ENCODE results near the gene TLE1.
A peak's percentile ranks its signal among the peaks of the same experiment; 100 is the strongest.

Gene TLE1

DNA sequence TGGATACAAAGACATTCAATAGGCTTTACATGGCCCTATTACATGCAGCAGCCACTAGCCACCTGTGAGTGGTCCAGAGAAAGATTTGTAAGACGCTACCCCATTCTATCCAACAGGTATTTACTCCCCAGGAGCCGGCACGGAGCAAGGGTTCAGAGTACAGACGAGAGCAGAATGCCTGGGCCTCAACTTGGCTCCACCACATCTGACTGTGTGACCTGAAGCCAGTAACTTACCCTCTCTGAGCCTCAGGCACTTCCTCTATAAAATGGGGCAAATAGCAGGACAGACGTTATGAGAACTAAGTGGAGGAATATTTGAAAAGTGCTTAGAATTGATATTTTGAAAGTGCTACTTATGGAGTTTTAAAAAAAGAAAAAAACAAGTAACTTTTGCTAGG lies 100.0 kb downstream of the TLE1 start:
- Histone ChIP-seq H3K27me3 (ENCODE audit: control insufficient read depth in 5 of 5, insufficient read depth in 4 of 5, low read length in 5 of 5) (no peaks in the 10 kb centered on the region), H3K4me3 (ENCODE audit: low read depth in 1 of 5, low read length in 5 of 5) (no peak overlapping the region), H3K4me1 (ENCODE audit: control insufficient read depth in 5 of 5, insufficient read depth in 5 of 5, low read length in 5 of 5) (peaks cover 3 to 38% (median 20%) of the 10 kb centered on the region in 5 donors), H3K9ac (ENCODE audit: low read length in 5 of 5) (no peak overlapping the region), H3K36me3 (ENCODE audit: control insufficient read depth in 5 of 5, insufficient read depth in 5 of 5, low read length in 5 of 5) (peaks cover 20 to 64% (median 53%) of the 10 kb centered on the region in 5 donors), H3K9me3 (ENCODE audit: control insufficient read depth in 5 of 5, low read length in 5 of 5) (no peaks in the 10 kb centered on the region), H3K27ac (ENCODE audit: low read depth, low read length) (no peak overlapping the region)

- Histone ChIP-seq H3K4me1 (ENCODE audit: control insufficient read depth in 5 of 5, insufficient read depth in 5 of 5, low read length in 5 of 5) (peaks cover 3 to 38% (median 20%) of the 10 kb centered on the region in 5 donors), H3K27ac (ENCODE audit: low read depth, low read length) (peak overlapping the region; percentile 67), H3K9me3 (ENCODE audit: control insufficient read depth in 5 of 5, low read length in 5 of 5) (no peaks in the 10 kb centered on the region), H3K36me3 (ENCODE audit: control insufficient read depth in 5 of 5, insufficient read depth in 5 of 5, low read length in 5 of 5) (peaks cover 23 to 74% (median 61%) of the 10 kb centered on the region in 5 donors), H3K9ac (ENCODE audit: low read length in 5 of 5) (no peak overlapping the region), H3K4me3 (ENCODE audit: low read depth in 1 of 5, low read length in 5 of 5) (no peak overlapping the region), H3K27me3 (ENCODE audit: control insufficient read depth in 5 of 5, insufficient read depth in 4 of 5, low read length in 5 of 5) (no peaks in the 10 kb centered on the region)
Measured at GRCh38 chr9:81588148-81588871, 101.0 kb downstream of the TLE1 start.

DNA sequence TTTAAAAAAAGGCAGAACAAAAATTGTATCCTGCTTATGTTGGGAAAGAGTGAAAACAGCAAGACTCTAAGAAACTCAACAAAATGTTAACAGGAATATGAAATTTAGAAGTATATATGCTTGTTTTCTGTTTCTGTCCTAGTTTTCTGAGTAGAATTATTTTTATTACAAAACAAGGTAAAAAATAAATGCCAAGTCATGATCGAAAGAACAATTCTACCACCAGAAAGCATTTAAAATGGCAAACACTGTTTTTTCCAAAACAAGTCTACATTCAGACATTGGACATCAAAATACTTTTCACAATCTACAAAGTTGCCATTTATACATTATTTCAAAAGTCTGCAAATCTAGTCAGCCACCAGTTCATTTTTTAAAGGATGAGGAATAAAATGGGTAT lies 102.6 kb downstream of the TLE1 start:
- peaks cover 29 to 73% (median 58%) of the 10 kb centered on the region in 5 donors for H3K36me3 ChIP-seq (ENCODE audit: control insufficient read depth in 5 of 5, insufficient read depth in 5 of 5, low read length in 5 of 5)
- no peak overlapping the region for H3K27ac ChIP-seq (ENCODE audit: low read depth, low read length)
- H3K9ac ChIP-seq (ENCODE audit: low read length in 5 of 5): no peak overlapping the region
- H3K4me1 ChIP-seq (ENCODE audit: control insufficient read depth in 5 of 5, insufficient read depth in 5 of 5, low read length in 5 of 5): peaks cover 3 to 27% (median 10%) of the 10 kb centered on the region in 5 donors
- no peaks in the 10 kb centered on the region for H3K9me3 ChIP-seq (ENCODE audit: control insufficient read depth in 5 of 5, low read length in 5 of 5)
- no peaks in the 10 kb centered on the region for H3K27me3 ChIP-seq (ENCODE audit: control insufficient read depth in 5 of 5, insufficient read depth in 4 of 5, low read length in 5 of 5)
- no peak overlapping the region for H3K4me3 ChIP-seq (ENCODE audit: low read depth in 1 of 5, low read length in 5 of 5)

DNA sequence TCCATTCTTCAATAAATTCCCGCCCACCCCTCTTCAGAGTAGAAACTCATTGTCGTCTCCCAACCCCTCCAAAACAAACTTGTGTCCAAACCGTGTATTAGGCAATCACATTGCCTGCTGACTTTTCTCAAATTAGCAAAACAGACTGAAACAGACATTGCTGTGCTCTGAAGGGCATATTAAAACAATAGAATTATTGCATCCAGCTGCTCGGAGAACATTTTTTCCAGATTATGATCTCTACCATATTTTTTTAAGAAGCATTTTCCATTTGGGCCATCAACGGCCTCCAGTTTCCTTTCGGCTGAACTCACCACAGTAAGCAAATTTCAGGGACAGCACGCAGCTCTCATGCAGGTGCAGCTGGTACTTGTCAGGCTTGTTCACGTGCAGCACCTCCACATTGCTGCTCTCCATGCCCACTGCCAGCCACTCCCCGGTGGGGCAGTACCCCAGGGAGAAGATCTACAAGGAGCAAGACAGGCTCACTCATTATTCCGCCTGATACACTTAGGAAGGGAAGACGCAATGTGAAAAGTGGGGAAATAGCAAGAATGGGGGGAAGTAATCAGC lies 104.1 kb downstream of the TLE1 start:
- no peaks in the 10 kb centered on the region for H3K9me3 ChIP-seq (ENCODE audit: control insufficient read depth in 5 of 5, low read length in 5 of 5)
- peaks cover 3 to 21% (median 7%) of the 10 kb centered on the region in 5 donors for H3K4me1 ChIP-seq (ENCODE audit: control insufficient read depth in 5 of 5, insufficient read depth in 5 of 5, low read length in 5 of 5)
- H3K27me3 ChIP-seq (ENCODE audit: control insufficient read depth in 5 of 5, insufficient read depth in 4 of 5, low read length in 5 of 5): no peaks in the 10 kb centered on the region
- no peak overlapping the region for H3K4me3 ChIP-seq (ENCODE audit: low read depth in 1 of 5, low read length in 5 of 5)
- no peak overlapping the region for H3K9ac ChIP-seq (ENCODE audit: low read length in 5 of 5)
- peaks cover 23 to 70% (median 54%) of the 10 kb centered on the region in 5 donors for H3K36me3 ChIP-seq (ENCODE audit: control insufficient read depth in 5 of 5, insufficient read depth in 5 of 5, low read length in 5 of 5)
- H3K27ac ChIP-seq (ENCODE audit: low read depth, low read length): no peak overlapping the region

DNA sequence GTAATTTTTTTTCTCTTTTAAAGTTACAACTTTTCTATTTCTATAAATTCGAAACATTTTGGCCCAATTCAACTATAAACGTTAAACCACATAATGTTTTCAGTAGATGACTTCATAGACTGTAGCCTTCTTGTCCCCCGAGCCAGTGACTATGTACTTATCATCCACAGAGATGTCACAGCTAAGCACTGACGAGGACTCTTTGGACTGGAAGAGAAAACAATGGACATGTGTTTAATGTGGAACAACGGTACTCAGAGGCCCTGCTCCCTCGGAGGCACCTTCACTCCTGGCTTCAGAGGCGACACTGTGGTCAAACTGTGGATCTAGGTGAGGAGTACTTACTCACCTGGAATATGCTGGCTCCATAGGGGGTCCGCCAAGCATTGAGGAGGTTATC lies 105.2 kb downstream of the TLE1 start:
- Histone ChIP-seq H3K4me3 (ENCODE audit: low read depth in 1 of 5, low read length in 5 of 5) (no peak overlapping the region), H3K9ac (ENCODE audit: low read length in 5 of 5) (no peak overlapping the region), H3K4me1 (ENCODE audit: control insufficient read depth in 5 of 5, insufficient read depth in 5 of 5, low read length in 5 of 5) (peaks cover 3 to 27% (median 7%) of the 10 kb centered on the region in 5 donors), H3K27me3 (ENCODE audit: control insufficient read depth in 5 of 5, insufficient read depth in 4 of 5, low read length in 5 of 5) (no peaks in the 10 kb centered on the region), H3K36me3 (ENCODE audit: control insufficient read depth in 5 of 5, insufficient read depth in 5 of 5, low read length in 5 of 5) (peaks cover 23 to 59% (median 43%) of the 10 kb centered on the region in 5 donors), H3K9me3 (ENCODE audit: control insufficient read depth in 5 of 5, low read length in 5 of 5) (no peaks in the 10 kb centered on the region), H3K27ac (ENCODE audit: low read depth, low read length) (no peak overlapping the region)

DNA sequence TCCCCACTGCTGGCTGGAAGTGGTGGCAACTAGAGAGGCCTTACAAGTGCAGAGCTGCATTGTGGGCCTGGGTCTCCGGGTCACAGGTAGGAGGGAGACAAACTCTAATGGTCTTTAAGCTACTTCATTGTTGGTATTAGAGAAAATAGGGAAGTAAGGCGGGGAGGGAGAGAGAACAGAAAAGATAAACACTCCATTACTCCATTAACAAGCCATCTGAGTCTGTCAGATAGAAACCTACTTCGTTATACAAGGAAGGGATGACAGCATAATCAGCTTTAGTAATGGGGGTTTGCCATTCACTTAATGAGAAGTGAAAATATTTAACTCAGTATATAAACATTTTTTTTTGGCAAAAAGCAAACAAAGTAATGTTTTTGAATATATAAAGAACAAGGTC lies 107.4 kb downstream of the TLE1 start:
- H3K9me3 ChIP-seq (ENCODE audit: control insufficient read depth in 5 of 5, low read length in 5 of 5): no peaks in the 10 kb centered on the region
- no peak overlapping the region for H3K27ac ChIP-seq (ENCODE audit: low read depth, low read length)
- H3K9ac ChIP-seq (ENCODE audit: low read length in 5 of 5): no peak overlapping the region
- peaks cover 0 to 26% (median 9%) of the 10 kb centered on the region in 5 donors for H3K4me1 ChIP-seq (ENCODE audit: control insufficient read depth in 5 of 5, insufficient read depth in 5 of 5, low read length in 5 of 5)
- H3K4me3 ChIP-seq (ENCODE audit: low read depth in 1 of 5, low read length in 5 of 5): no peak overlapping the region
- H3K27me3 ChIP-seq (ENCODE audit: control insufficient read depth in 5 of 5, insufficient read depth in 4 of 5, low read length in 5 of 5): no peaks in the 10 kb centered on the region
- peaks cover 19 to 40% (median 28%) of the 10 kb centered on the region in 5 donors for H3K36me3 ChIP-seq (ENCODE audit: control insufficient read depth in 5 of 5, insufficient read depth in 5 of 5, low read length in 5 of 5)

DNA sequence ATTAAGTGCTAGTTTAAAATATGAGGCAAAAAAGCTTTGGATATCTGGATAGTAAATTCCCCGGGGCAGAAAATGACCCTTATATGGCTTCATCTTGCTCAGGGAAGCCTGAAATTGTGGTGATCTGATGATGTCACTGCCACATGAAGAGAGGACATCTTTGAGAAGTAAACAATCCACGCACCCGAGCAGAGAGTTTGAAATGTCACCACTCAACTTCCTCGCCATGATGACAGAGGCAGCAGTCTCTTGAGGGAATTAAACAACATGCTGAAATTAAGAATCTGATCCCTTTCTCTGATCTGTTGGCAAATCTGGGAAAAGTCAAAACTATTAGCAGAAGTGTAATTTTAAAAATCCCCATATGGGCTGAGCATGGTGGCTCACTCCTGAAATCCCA lies 110.0 kb downstream of the TLE1 start:
- H3K9me3 ChIP-seq (ENCODE audit: control insufficient read depth in 5 of 5, low read length in 5 of 5): no peaks in the 10 kb centered on the region
- H3K27me3 ChIP-seq (ENCODE audit: control insufficient read depth in 5 of 5, insufficient read depth in 4 of 5, low read length in 5 of 5): no peaks in the 10 kb centered on the region
- H3K4me3 ChIP-seq (ENCODE audit: low read depth in 1 of 5, low read length in 5 of 5): no peak overlapping the region
- H3K27ac ChIP-seq (ENCODE audit: low read depth, low read length): peak overlapping the region; percentile 86
- H3K9ac ChIP-seq (ENCODE audit: low read length in 5 of 5): peak overlapping the region in 1 of 5 donors; percentile 60
- peaks cover 0 to 20% (median 9%) of the 10 kb centered on the region in 5 donors for H3K4me1 ChIP-seq (ENCODE audit: control insufficient read depth in 5 of 5, insufficient read depth in 5 of 5, low read length in 5 of 5)
- peaks cover 10 to 22% (median 13%) of the 10 kb centered on the region in 5 donors for H3K36me3 ChIP-seq (ENCODE audit: control insufficient read depth in 5 of 5, insufficient read depth in 5 of 5, low read length in 5 of 5)

DNA sequence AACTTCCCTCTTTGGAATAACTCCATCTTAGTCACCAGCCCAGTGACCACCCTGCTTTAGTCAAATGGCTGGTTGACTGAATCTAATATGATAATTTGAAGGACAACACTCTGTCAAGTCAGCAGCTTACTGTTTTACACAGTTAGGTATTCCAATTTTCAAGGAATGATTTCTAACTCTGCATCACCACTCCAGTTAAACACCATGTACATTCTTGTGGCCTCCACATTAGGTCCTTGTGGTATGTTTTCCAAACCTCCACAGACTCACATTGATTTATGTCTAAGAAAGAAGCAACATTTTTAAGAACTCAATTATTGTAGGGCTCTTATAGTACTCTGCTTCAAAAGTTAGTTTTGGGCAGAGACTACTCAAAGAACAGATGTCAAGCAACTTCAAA lies 110.7 kb downstream of the TLE1 start:
- Histone ChIP-seq H3K9me3 (ENCODE audit: control insufficient read depth in 5 of 5, low read length in 5 of 5) (no peaks in the 10 kb centered on the region), H3K27me3 (ENCODE audit: control insufficient read depth in 5 of 5, insufficient read depth in 4 of 5, low read length in 5 of 5) (no peaks in the 10 kb centered on the region), H3K27ac (ENCODE audit: low read depth, low read length) (peak overlapping the region; percentile 86), H3K4me1 (ENCODE audit: control insufficient read depth in 5 of 5, insufficient read depth in 5 of 5, low read length in 5 of 5) (peaks cover 0 to 22% (median 9%) of the 10 kb centered on the region in 5 donors), H3K4me3 (ENCODE audit: low read depth in 1 of 5, low read length in 5 of 5) (no peak overlapping the region), H3K9ac (ENCODE audit: low read length in 5 of 5) (peak overlapping the region in 2 of 5 donors; percentile 19 to 60), H3K36me3 (ENCODE audit: control insufficient read depth in 5 of 5, insufficient read depth in 5 of 5, low read length in 5 of 5) (peaks cover 4 to 14% (median 7%) of the 10 kb centered on the region in 5 donors)

DNA sequence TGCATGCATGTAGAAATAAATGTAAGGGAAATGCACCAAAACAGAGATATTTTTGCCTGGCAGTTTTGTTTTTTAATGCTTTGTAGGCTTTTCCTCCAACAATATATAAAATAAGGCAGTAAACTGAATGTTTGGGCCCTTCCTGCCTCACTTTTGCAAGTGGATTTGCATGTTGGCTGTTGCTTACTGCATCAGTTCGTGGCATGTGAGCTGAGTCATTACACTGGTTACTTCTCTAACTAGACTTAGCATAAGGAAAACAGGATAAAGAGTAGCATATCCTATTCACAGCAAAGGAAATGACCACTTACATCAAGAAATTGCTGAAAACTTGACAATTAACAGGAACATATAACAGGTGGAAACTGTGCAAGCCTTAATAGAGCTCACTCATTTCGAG lies 113.4 kb downstream of the TLE1 start:
- Histone ChIP-seq H3K4me1 (ENCODE audit: control insufficient read depth in 5 of 5, insufficient read depth in 5 of 5, low read length in 5 of 5) (peaks cover 0 to 22% (median 9%) of the 10 kb centered on the region in 5 donors), H3K9ac (ENCODE audit: low read length in 5 of 5) (no peak overlapping the region), H3K9me3 (ENCODE audit: control insufficient read depth in 5 of 5, low read length in 5 of 5) (no peaks in the 10 kb centered on the region), H3K4me3 (ENCODE audit: low read depth in 1 of 5, low read length in 5 of 5) (no peak overlapping the region), H3K27me3 (ENCODE audit: control insufficient read depth in 5 of 5, insufficient read depth in 4 of 5, low read length in 5 of 5) (no peaks in the 10 kb centered on the region), H3K36me3 (ENCODE audit: control insufficient read depth in 5 of 5, insufficient read depth in 5 of 5, low read length in 5 of 5) (peaks cover 0 to under 1% (median 0%) of the 10 kb centered on the region in 5 donors), H3K27ac (ENCODE audit: low read depth, low read length) (no peak overlapping the region)

- Histone ChIP-seq H3K27ac (ENCODE audit: low read depth, low read length) (no peak overlapping the region), H3K9me3 (ENCODE audit: control insufficient read depth in 5 of 5, low read length in 5 of 5) (no peaks in the 10 kb centered on the region), H3K4me1 (ENCODE audit: control insufficient read depth in 5 of 5, insufficient read depth in 5 of 5, low read length in 5 of 5) (peaks cover 0 to 23% (median 9%) of the 10 kb centered on the region in 5 donors), H3K36me3 (ENCODE audit: control insufficient read depth in 5 of 5, insufficient read depth in 5 of 5, low read length in 5 of 5) (no peaks in the 10 kb centered on the region), H3K9ac (ENCODE audit: low read length in 5 of 5) (no peak overlapping the region), H3K27me3 (ENCODE audit: control insufficient read depth in 5 of 5, insufficient read depth in 4 of 5, low read length in 5 of 5) (no peaks in the 10 kb centered on the region), H3K4me3 (ENCODE audit: low read depth in 1 of 5, low read length in 5 of 5) (no peak overlapping the region)
Measured at GRCh38 chr9:81574405-81574804, 114.9 kb downstream of the TLE1 start.

Data from subcutaneous abdominal adipose tissue (tissue), 5 donors.